WTC11 (cell line): ENCODE data around the gene PNPLA8. TPM values are rescaled to one million over a fixed set of nuclear protein-coding genes. Genes with fewer than 3 reads are reported as not detected.

ENCODE experiments used
- ATAC-seq: fragments of 200-7000 bp; cut with Tn5 transposase; 2 replicates; pipeline ENCODE4 v1.10.0; 2021; ENCODE audit warnings: mild to moderate bottlenecking, moderate library complexity
- CTCF ChIA-PET: fragments of 300-600 bp; sonication (Branson Sonifier 250); formaldehyde crosslinking; loops from one replicate; lab custom pipeline; 2021; ENCODE audit warnings: antibody characterized with exemption; lab: Charles Lee
- POLR2A ChIA-PET: fragments of 350-600 bp; sonication (Branson Sonifier 250); formaldehyde crosslinking; loops from one replicate; lab custom pipeline; 2021; ENCODE audit warnings: antibody characterized with exemption; lab: Charles Lee
- DNase-seq: peaks from one replicate; pipeline ENCODE4 v3.0.0; 2021; ENCODE audit warnings: low spot score
- H3K27ac Mint-ChIP-seq: 2 replicates; pipeline ENCODE4 v1.8.0; 2021; ENCODE audit warnings: mixed read lengths
- H3K27me3 Mint-ChIP-seq: 2 replicates; pipeline ENCODE4 v1.8.0; 2021; ENCODE audit warnings: low read depth, mild to moderate bottlenecking, moderate library complexity, mixed read lengths
- H3K36me3 Mint-ChIP-seq: 2 replicates; pipeline ENCODE4 v1.8.0; 2021; ENCODE audit warnings: mixed read lengths
- H3K4me1 Mint-ChIP-seq: 2 replicates; pipeline ENCODE4 v1.8.0; 2022; ENCODE audit warnings: mixed read lengths
- H3K4me3 Mint-ChIP-seq: 2 replicates; pipeline ENCODE4 v1.8.0; 2021; ENCODE audit warnings: mild to moderate bottlenecking, moderate library complexity, mixed read lengths
- H3K9me3 Mint-ChIP-seq: 2 replicates; pipeline ENCODE4 v1.8.0; 2021; ENCODE audit warnings: mixed read lengths
- CREB1 ChIP-seq: sonication (generic); formaldehyde crosslinking; IDR thresholded peaks from 2 replicates; pipeline ENCODE4 v1.8.0; 2023; ENCODE audit warnings: mild to moderate bottlenecking, missing genetic modification reagents
- ESRRA ChIP-seq: sonication (generic); formaldehyde crosslinking; IDR thresholded peaks from 2 replicates; pipeline ENCODE4 v1.8.1; 2022; ENCODE audit warnings: mild to moderate bottlenecking, missing genetic modification reagents, borderline replicate concordance
- FOXP1 ChIP-seq: sonication (generic); formaldehyde crosslinking; IDR thresholded peaks from 2 replicates; pipeline ENCODE4 v1.8.0; 2022; ENCODE audit warnings: missing genetic modification reagents, mild to moderate bottlenecking, moderate library complexity, borderline replicate concordance
- GABPB1 ChIP-seq: sonication (generic); formaldehyde crosslinking; IDR thresholded peaks from 2 replicates; pipeline ENCODE4 v1.8.1; 2023; ENCODE audit warnings: mild to moderate bottlenecking, missing genetic modification reagents
- GTF2I ChIP-seq: fragments of 250-450 bp; sonication (Bioruptor Pico); conservative IDR thresholded peaks from 2 replicates; pipeline ENCODE4 v1.4.0; 2021; ENCODE audit warnings: mild to moderate bottlenecking
- JAZF1 ChIP-seq: fragments of 250-450 bp; sonication (Bioruptor Pico); IDR thresholded peaks from 2 replicates; pipeline ENCODE4 v1.9.0; 2021; ENCODE audit warnings: moderate library complexity, mild to moderate bottlenecking, inconsistent platforms
- KAT7 ChIP-seq: sonication (generic); formaldehyde crosslinking; IDR thresholded peaks from 2 replicates; pipeline ENCODE4 v1.8.1; 2023; ENCODE audit warnings: missing genetic modification reagents, mild to moderate bottlenecking, borderline replicate concordance
- NFATC4 ChIP-seq: fragments of 250-450 bp; sonication (Bioruptor Pico); IDR thresholded peaks from 2 replicates; pipeline ENCODE4 v1.9.0; 2021; ENCODE audit warnings: mild to moderate bottlenecking
- NFYB ChIP-seq: sonication (generic); formaldehyde crosslinking; conservative IDR thresholded peaks from 2 replicates; pipeline ENCODE4 v1.8.0; 2022; ENCODE audit warnings: low read depth, missing genetic modification reagents
- NR3C1 ChIP-seq: sonication (generic); formaldehyde crosslinking; conservative IDR thresholded peaks from 2 replicates; pipeline ENCODE4 v1.8.1; 2023; ENCODE audit warnings: low read depth, mild to moderate bottlenecking, missing genetic modification reagents
- SMAD3 ChIP-seq: sonication (generic); formaldehyde crosslinking; IDR thresholded peaks from 2 replicates; pipeline ENCODE4 v1.8.0; 2022; ENCODE audit warnings: missing genetic modification reagents, mild to moderate bottlenecking, borderline replicate concordance
- TCF7 ChIP-seq: sonication (generic); formaldehyde crosslinking; IDR thresholded peaks from 2 replicates; pipeline ENCODE4 v1.8.0; 2022; ENCODE audit warnings: mild to moderate bottlenecking, low read depth, missing genetic modification reagents, moderate library complexity
- ZNF138 ChIP-seq: sonication (generic); formaldehyde crosslinking; conservative IDR thresholded peaks from 2 replicates; pipeline ENCODE4 v1.8.1; 2022; ENCODE audit warnings: mild to moderate bottlenecking, moderate library complexity, missing genetic modification reagents
- ZNF219 ChIP-seq: sonication (generic); formaldehyde crosslinking; IDR thresholded peaks from 2 replicates; pipeline ENCODE4 v1.8.0; 2023; ENCODE audit warnings: missing genetic modification reagents, mild to moderate bottlenecking, borderline replicate concordance
- ZNF416 ChIP-seq: fragments of 250-450 bp; sonication (Bioruptor Pico); IDR thresholded peaks from 2 replicates; pipeline ENCODE4 v1.9.0; 2021; ENCODE audit warnings: mild to moderate bottlenecking, inconsistent platforms
- ZNF671 ChIP-seq: fragments of 250-450 bp; sonication (Bioruptor Pico); IDR thresholded peaks from 2 replicates; pipeline ENCODE4 v1.8.0; 2021; ENCODE audit warnings: mild to moderate bottlenecking
- total RNA-seq: library from RNA; stranded (reverse); gene quantifications from 3 replicates; pipeline ENCODE4 v1.2.3, GENCODE V29; 2021
- TF ChIP-seq, protein P1 (sequence below): fragments of 200-600 bp; IDR thresholded peaks from 2 replicates; pipeline ENCODE4 v1.8.0; 2022; ENCODE audit warnings: antibody characterized with exemption
- TF ChIP-seq, protein P2 (sequence below): sonication (generic); formaldehyde crosslinking; conservative IDR thresholded peaks from 2 replicates; pipeline ENCODE4 v1.8.1; 2022; ENCODE audit warnings: mild to moderate bottlenecking, missing genetic modification reagents
- TF ChIP-seq, protein P3 (sequence below): fragments of 250-450 bp; sonication (Bioruptor Pico); conservative IDR thresholded peaks from 2 replicates; pipeline ENCODE4 v1.9.0; 2021; ENCODE audit warnings: mild to moderate bottlenecking
- TF ChIP-seq, protein P4 (sequence below): sonication (generic); formaldehyde crosslinking; conservative IDR thresholded peaks from 2 replicates; pipeline ENCODE4 v1.8.1; 2023; ENCODE audit warnings: mild to moderate bottlenecking, low read depth, missing genetic modification reagents, moderate library complexity
- TF ChIP-seq, protein P5 (sequence below): sonication (generic); formaldehyde crosslinking; IDR thresholded peaks from 2 replicates; pipeline ENCODE4 v1.8.1; 2023; ENCODE audit warnings: mild to moderate bottlenecking, missing genetic modification reagents
- TF ChIP-seq, protein P6 (sequence below): sonication (generic); formaldehyde crosslinking; IDR thresholded peaks from 2 replicates; pipeline ENCODE4 v1.8.1; 2023; ENCODE audit warnings: mild to moderate bottlenecking, missing genetic modification reagents, moderate library complexity

PNPLA8 gene
- total RNA-seq, 1 experiment from 2014 or later: 12.4 TPM

DNA sequence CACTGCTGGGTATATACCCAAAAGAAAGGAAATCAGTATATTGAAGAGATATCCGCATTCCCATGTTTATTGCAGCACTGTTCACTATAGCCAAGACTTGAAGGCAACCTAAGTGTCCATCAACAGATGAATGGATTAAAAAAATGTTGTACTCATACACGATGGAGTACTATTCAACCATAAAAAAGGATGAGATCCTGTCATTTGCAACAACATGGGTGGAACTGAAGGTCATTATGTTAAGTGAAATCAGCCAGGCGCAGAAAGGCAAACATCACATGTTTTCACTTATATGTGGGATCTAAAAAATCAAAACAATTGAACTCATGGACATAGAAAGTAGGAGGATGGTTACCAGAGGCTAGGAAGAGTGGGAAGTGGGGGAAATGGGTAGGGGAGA, 89.0 kb downstream of the PNPLA8 start:
- ATAC-seq (no peak), DNase-seq (no peak)
- no peaks in the 10 kb centered on the region for H3K4me1 Mint-ChIP-seq
- H3K4me3 Mint-ChIP-seq: no peak overlapping the region
- H3K27me3 Mint-ChIP-seq: no peaks in the 10 kb centered on the region
- TF ChIP-seq NFATC4 (CRISPR knock-in tag): no peak
- TF ChIP-seq ZNF138 (CRISPR knock-in tag): no peak
- TF ChIP-seq, protein P1, sequence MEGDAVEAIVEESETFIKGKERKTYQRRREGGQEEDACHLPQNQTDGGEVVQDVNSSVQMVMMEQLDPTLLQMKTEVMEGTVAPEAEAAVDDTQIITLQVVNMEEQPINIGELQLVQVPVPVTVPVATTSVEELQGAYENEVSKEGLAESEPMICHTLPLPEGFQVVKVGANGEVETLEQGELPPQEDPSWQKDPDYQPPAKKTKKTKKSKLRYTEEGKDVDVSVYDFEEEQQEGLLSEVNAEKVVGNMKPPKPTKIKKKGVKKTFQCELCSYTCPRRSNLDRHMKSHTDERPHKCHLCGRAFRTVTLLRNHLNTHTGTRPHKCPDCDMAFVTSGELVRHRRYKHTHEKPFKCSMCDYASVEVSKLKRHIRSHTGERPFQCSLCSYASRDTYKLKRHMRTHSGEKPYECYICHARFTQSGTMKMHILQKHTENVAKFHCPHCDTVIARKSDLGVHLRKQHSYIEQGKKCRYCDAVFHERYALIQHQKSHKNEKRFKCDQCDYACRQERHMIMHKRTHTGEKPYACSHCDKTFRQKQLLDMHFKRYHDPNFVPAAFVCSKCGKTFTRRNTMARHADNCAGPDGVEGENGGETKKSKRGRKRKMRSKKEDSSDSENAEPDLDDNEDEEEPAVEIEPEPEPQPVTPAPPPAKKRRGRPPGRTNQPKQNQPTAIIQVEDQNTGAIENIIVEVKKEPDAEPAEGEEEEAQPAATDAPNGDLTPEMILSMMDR: no peak
- TF ChIP-seq, protein P2, sequence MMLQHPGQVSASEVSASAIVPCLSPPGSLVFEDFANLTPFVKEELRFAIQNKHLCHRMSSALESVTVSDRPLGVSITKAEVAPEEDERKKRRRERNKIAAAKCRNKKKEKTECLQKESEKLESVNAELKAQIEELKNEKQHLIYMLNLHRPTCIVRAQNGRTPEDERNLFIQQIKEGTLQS (CRISPR knock-in tag): no peak
- TF ChIP-seq ZNF219 (CRISPR knock-in tag): no peak
- TF ChIP-seq, protein P3, sequence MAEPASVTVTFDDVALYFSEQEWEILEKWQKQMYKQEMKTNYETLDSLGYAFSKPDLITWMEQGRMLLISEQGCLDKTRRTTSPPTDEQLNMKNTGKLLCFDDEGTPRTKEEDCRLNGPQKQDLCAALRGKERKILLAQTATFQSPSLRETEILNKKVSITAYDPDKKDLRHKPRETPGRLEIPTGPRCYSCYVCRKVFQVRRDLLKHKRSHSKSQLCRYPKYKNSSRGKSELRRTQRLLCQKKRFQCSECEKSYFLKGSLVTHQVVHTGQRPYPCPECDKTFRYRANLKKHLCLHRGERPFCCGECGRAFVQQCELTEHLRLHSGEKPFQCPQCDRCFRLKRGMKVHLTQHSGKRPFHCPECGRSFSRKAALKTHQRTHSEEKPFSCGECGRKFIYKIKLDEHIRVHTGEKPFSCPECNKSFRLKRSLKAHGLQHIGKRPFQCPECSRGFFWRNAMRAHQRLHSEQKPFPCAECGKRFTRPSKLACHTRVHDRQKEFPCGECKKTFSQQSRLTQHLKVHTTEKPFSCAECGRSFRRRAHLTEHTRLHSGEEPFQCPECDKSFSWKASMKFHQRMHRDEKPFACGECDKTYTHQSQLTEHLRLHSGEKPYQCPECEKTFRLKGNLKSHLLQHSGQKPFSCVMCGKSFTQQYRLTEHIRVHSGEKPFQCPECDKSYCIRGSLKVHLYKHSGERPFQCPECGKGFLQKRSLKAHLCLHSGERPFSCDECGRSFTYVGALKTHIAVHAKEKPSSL: no peak
- no peak for TF ChIP-seq CREB1 (CRISPR knock-in tag)
- no peak for TF ChIP-seq KAT7 (CRISPR knock-in tag)
- TF ChIP-seq ESRRA (CRISPR knock-in tag): no peak
- TF ChIP-seq NR3C1: no peak
- no peaks in the 10 kb centered on the region for H3K36me3 Mint-ChIP-seq
- H3K9me3 Mint-ChIP-seq: peaks cover 11% of the 10 kb centered on the region
- ChIA-PET POLR2A (no interaction called here), CTCF (no interaction called here)
- H3K27ac Mint-ChIP-seq: no peak overlapping the region

DNA sequence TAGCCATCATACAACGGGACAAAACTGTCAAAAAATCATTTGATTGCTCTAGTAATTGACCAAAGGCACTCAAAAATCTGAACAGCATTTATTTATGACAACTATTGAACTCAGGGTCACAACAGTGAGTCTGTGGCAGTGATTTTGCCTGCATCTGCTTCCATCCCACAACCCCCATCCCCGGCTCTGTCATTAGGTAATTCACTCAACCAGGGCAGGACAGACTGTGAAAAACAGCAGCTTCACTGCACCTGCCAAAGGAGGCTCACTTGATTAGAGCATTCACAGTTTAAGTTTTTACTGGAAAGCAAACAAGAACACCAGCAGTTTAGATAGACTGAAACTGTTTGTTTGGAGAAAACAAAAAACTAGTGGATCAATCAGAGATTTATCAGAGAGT, 91.9 kb downstream of the PNPLA8 start:
- H3K27me3 Mint-ChIP-seq: no peaks in the 10 kb centered on the region
- H3K27ac Mint-ChIP-seq: no peak overlapping the region
- no peaks in the 10 kb centered on the region for H3K4me1 Mint-ChIP-seq
- CTCF ChIA-PET: no interaction called here
- no peak for DNase-seq
- TF ChIP-seq, protein P4, sequence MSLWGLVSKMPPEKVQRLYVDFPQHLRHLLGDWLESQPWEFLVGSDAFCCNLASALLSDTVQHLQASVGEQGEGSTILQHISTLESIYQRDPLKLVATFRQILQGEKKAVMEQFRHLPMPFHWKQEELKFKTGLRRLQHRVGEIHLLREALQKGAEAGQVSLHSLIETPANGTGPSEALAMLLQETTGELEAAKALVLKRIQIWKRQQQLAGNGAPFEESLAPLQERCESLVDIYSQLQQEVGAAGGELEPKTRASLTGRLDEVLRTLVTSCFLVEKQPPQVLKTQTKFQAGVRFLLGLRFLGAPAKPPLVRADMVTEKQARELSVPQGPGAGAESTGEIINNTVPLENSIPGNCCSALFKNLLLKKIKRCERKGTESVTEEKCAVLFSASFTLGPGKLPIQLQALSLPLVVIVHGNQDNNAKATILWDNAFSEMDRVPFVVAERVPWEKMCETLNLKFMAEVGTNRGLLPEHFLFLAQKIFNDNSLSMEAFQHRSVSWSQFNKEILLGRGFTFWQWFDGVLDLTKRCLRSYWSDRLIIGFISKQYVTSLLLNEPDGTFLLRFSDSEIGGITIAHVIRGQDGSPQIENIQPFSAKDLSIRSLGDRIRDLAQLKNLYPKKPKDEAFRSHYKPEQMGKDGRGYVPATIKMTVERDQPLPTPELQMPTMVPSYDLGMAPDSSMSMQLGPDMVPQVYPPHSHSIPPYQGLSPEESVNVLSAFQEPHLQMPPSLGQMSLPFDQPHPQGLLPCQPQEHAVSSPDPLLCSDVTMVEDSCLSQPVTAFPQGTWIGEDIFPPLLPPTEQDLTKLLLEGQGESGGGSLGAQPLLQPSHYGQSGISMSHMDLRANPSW: no peak
- TF ChIP-seq, protein P5, sequence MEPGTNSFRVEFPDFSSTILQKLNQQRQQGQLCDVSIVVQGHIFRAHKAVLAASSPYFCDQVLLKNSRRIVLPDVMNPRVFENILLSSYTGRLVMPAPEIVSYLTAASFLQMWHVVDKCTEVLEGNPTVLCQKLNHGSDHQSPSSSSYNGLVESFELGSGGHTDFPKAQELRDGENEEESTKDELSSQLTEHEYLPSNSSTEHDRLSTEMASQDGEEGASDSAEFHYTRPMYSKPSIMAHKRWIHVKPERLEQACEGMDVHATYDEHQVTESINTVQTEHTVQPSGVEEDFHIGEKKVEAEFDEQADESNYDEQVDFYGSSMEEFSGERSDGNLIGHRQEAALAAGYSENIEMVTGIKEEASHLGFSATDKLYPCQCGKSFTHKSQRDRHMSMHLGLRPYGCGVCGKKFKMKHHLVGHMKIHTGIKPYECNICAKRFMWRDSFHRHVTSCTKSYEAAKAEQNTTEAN: no peak
- TF ChIP-seq NFYB (CRISPR knock-in tag): no peak
- TF ChIP-seq KAT7 (CRISPR knock-in tag): no peak
- TF ChIP-seq GTF2I: no peak
- TF ChIP-seq FOXP1: no peak
- TF ChIP-seq, protein P6, sequence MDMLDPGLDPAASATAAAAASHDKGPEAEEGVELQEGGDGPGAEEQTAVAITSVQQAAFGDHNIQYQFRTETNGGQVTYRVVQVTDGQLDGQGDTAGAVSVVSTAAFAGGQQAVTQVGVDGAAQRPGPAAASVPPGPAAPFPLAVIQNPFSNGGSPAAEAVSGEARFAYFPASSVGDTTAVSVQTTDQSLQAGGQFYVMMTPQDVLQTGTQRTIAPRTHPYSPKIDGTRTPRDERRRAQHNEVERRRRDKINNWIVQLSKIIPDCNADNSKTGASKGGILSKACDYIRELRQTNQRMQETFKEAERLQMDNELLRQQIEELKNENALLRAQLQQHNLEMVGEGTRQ (CRISPR knock-in tag): no peak
- no peak for TF ChIP-seq SMAD3 (CRISPR knock-in tag)
- no peak for TF ChIP-seq ZNF416 (CRISPR knock-in tag)
- no peak for TF ChIP-seq ZNF671
- TF ChIP-seq, protein P3: no peak
- no peak for TF ChIP-seq JAZF1 (CRISPR knock-in tag)
- TF ChIP-seq TCF7 (CRISPR knock-in tag): no peak
- TF ChIP-seq GABPB1 (CRISPR knock-in tag): no peak
- TF ChIP-seq, all 79 proteins: peak for 0
- POLR2A ChIA-PET: no interaction called here
- H3K9me3 Mint-ChIP-seq: peaks cover 11% of the 10 kb centered on the region
- ATAC-seq: no peak
- no peaks in the 10 kb centered on the region for H3K36me3 Mint-ChIP-seq
- H3K4me3 Mint-ChIP-seq: no peak overlapping the region
